ENCODE results near the gene MAPK4.

DNA sequence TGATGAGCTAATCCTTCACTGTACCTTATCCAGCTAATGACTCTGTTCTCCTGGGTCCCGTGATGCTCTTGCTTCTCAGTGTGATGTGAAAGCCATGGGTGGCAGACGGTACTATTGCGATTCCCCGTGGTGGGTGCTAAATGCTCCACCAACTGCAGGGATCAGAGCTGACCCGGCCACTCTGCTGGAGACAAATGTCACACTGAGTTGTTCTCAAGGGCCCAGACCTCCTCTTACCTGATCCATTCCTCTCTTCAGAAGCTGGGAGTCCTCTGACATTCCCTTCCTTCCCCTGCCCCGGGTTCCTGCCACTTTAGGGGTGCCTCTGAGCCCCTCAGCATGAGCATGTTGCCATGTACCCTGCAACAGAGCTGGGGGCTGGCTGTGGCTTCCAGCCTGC, 105.1 kb downstream of the MAPK4 start:
- TF ChIP-seq, protein P1, sequence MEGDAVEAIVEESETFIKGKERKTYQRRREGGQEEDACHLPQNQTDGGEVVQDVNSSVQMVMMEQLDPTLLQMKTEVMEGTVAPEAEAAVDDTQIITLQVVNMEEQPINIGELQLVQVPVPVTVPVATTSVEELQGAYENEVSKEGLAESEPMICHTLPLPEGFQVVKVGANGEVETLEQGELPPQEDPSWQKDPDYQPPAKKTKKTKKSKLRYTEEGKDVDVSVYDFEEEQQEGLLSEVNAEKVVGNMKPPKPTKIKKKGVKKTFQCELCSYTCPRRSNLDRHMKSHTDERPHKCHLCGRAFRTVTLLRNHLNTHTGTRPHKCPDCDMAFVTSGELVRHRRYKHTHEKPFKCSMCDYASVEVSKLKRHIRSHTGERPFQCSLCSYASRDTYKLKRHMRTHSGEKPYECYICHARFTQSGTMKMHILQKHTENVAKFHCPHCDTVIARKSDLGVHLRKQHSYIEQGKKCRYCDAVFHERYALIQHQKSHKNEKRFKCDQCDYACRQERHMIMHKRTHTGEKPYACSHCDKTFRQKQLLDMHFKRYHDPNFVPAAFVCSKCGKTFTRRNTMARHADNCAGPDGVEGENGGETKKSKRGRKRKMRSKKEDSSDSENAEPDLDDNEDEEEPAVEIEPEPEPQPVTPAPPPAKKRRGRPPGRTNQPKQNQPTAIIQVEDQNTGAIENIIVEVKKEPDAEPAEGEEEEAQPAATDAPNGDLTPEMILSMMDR (conservative IDR thresholded peaks at IDR 0.05; ENCODE audit: low read length), result no peak
- TF ChIP-seq EZH2phosphoT487 (IDR thresholded peaks at IDR 0.05; ENCODE audit: borderline replicate concordance), result no peak
